Transverse colon (tissue), 4 donors: ENCODE measurements around the gene ATG2A. TPM values are rescaled to one million over a fixed set of nuclear protein-coding genes. Genes with fewer than 3 reads are reported as not detected.

ENCODE experiments used
- DNase-seq: peaks from one replicate; pipeline ENCODE4 v3.0.0-alpha.2; 2019
- H3K27ac ChIP-seq, 4 donors: fragments of 200-600 bp; sonication (generic); 2 replicates each; pipeline ENCODE4 v1.5.1; 2016 to 2018; ENCODE audit warnings: inconsistent platforms in 4 of 4
- H3K27me3 ChIP-seq: fragments of 200-600 bp; sonication (generic); 2 replicates; pipeline ENCODE4 v1.5.1; 2017; ENCODE audit warnings: inconsistent platforms
- H3K36me3 ChIP-seq, 4 donors: fragments of 200-600 bp; sonication (generic); 2 replicates each; pipeline ENCODE4 v1.5.1; 2017 to 2019; ENCODE audit warnings: inconsistent platforms in 4 of 4
- H3K4me1 ChIP-seq, 4 donors: fragments of 200-600 bp; sonication (generic); 2 replicates each; pipeline ENCODE4 v1.5.1; 2017 to 2020; ENCODE audit warnings: inconsistent platforms in 4 of 4
- H3K4me3 ChIP-seq, 4 donors: fragments of 200-600 bp; sonication (generic); 1 replicate in 1 of 4; 2 replicates in 3 of 4; pipeline versions ENCODE4 v1.5.1 to v1.6.1; 2017 to 2019; ENCODE audit warnings: inconsistent platforms in 4 of 4
- H3K9me3 ChIP-seq, 2 donors: fragments of 200-600 bp; sonication (generic); 2 replicates each; pipeline ENCODE4 v1.5.1; 2017 to 2019; ENCODE audit warnings: inconsistent platforms in 2 of 2
- CTCF ChIP-seq, 5 experiments: fragments of 200-600 bp in 3 of 5; fragments of 450-650 bp in 2 of 5; sonication (generic) in 3 of 5; IDR thresholded peaks; 1 replicate in 2 of 5; 2 replicates in 3 of 5; pipeline ENCODE4 v1.5.1; 2016 to 2017; ENCODE audit warnings: antibody characterized with exemption in 5 of 5, inconsistent platforms in 3 of 5, mild to moderate bottlenecking in 2 of 5, moderate library complexity in 1 of 5
- EP300 ChIP-seq: sonication (generic); formaldehyde crosslinking; IDR thresholded peaks from one replicate; pipeline ENCODE4 v1.6.1; 2017; ENCODE audit warnings: antibody characterized with exemption, low read depth
- POLR2A ChIP-seq: fragments of 450-650 bp; IDR thresholded peaks from one replicate; pipeline ENCODE4 v1.6.1; 2016; ENCODE audit warnings: antibody characterized with exemption, mild to moderate bottlenecking, moderate library complexity
- POLR2AphosphoS5 ChIP-seq, 3 donors: sonication (generic); formaldehyde crosslinking; IDR thresholded peaks; one replicate each; pipeline ENCODE4 v1.6.1; 2016; ENCODE audit warnings: antibody characterized with exemption in 3 of 3
- WGBS, 2 donors: methylation state at CpG; one replicate each; pipeline ENCODE4 v1.1.5; 2018; ENCODE audit warnings: low coverage in 1 of 2; 5-methylcytosine and 5-hydroxymethylcytosine counted together
- in situ Hi-C, 4 donors: fragments of 200-750 bp; cut with MboI; loops; one replicate each; pipeline versions ENCODE4 v1.15.0 to v1.15.1; 2017; ENCODE audit warnings: low sequenced_read_pairs in 3 of 4, low pct_ligation_motif_present in 1 of 4, low pct_unique_long_range_greater_than_20kb in 1 of 4
- intact Hi-C: fragments of 100-400 bp; cut with DNase I; formaldehyde crosslinking; loops from one replicate; pipeline ENCODE4 v1.15.1; 2023; ENCODE audit warnings: low total_unique reads
- total RNA-seq, 4 donors: library from RNA; depleted of rRNA; stranded (reverse); fragments of >200 nt; gene quantifications; one replicate each; pipeline ENCODE4 v1.1.0, GENCODE V29; 2016

Gene ATG2A
- total RNA-seq, 4 donors from 2014 or later = 30.1 to 82.3 (median 46.4) TPM

- Histone ChIP-seq H3K4me1 (peaks cover 8 to 29% (median 19%) of the 10 kb centered on the region in 4 donors), H3K27ac (peak overlapping the region in 2 of 4 donors; percentile 96 to 98), H3K4me3 (peak overlapping the region; percentile 56 to 81 (median 74)), H3K27me3 (no peaks in the 10 kb centered on the region), H3K9me3 (no peaks in the 10 kb centered on the region), H3K36me3 (peaks cover 0 to 15% (median 4%) of the 10 kb centered on the region in 4 donors)
- in situ Hi-C loops (no loop called here), intact Hi-C loops (loop anchor here (5.0 kb wide), 1 partner anchor 72 kb away; the partner anchor contains the start of gene BATF2)
- TF ChIP-seq EP300 (no peak), POLR2A (no peak), POLR2AphosphoS5 (IDR thresholded peaks at IDR 0.05) (no peak), CTCF (IDR thresholded peaks at IDR 0.05) (no peak)
- no peak for DNase-seq
- WGBS, 2 donors = 63% methylated on average over 21 of the region's 24 CpGs; no CpG with 5 or more reads in 1 of the 2 donors
Observed at GRCh38 chr11:64925536-64926436, 8.8 kb upstream of the ATG2A start.

- WGBS, 2 donors = 1% methylated on average over 22 of the region's 24 CpGs; no CpG with 5 or more reads in 1 of the 2 donors
- intact Hi-C loops (loop anchor here (5.0 kb wide), 1 partner anchor 72 kb away; the partner anchor contains the start of gene BATF2), in situ Hi-C loops (no loop called here)
- Histone ChIP-seq H3K9me3 (no peaks in the 10 kb centered on the region), H3K27me3 (no peaks in the 10 kb centered on the region), H3K27ac (peak overlapping the region; percentile 92 to 98 (median 94)), H3K36me3 (peaks cover 0 to 10% (median 0%) of the 10 kb centered on the region in 4 donors), H3K4me1 (peaks cover 8 to 29% (median 19%) of the 10 kb centered on the region in 4 donors), H3K4me3 (peak overlapping the region; percentile 56 to 81 (median 74))
- TF ChIP-seq EP300 (no peak), POLR2AphosphoS5 (IDR thresholded peaks at IDR 0.05) (no peak)
- peak; percentile 28 for DNase-seq
Observed at GRCh38 chr11:64924910-64925284, 7.9 kb upstream of the ATG2A start.

GRCh38 chr11:64923944-64924909 lies 7.2 kb upstream of the ATG2A start, which contains the start of gene PPP2R5B:
TSS of gene PPP2R5B (plus strand) at chr11:64924689. CDS start at chr11:64925735, 1,046 bp downstream.
- H3K27me3 ChIP-seq = no peaks in the 10 kb centered on the region
- TF ChIP-seq CTCF (IDR thresholded peaks at IDR 0.05) = peak in 1 of 5 experiments; percentile 36
- no peak for TF ChIP-seq EP300
- TF ChIP-seq POLR2AphosphoS5 (IDR thresholded peaks at IDR 0.05) = peak; percentile 93 to 96 (median 94)
- peak; percentile 90 for TF ChIP-seq POLR2A
- peak within 1 kb of the TSS; percentile 92 to 98 (median 94) for H3K27ac ChIP-seq
- peaks cover 0 to 6% (median 0%) of the 10 kb centered on the region in 4 donors for H3K36me3 ChIP-seq
- peak; percentile 96 for DNase-seq
- H3K4me3 ChIP-seq = peak within 1 kb of the TSS; percentile 56 to 81 (median 74)
- WGBS, 2 donors = 1% methylated on average over 29 of the region's 47 CpGs; no CpG with 5 or more reads in 1 of the 2 donors
- intact Hi-C loops = no loop called here
- peaks cover 8 to 29% (median 19%) of the 10 kb centered on the region in 4 donors for H3K4me1 ChIP-seq
- no peaks in the 10 kb centered on the region for H3K9me3 ChIP-seq
- in situ Hi-C loops = no loop called here

GRCh38 chr11:64923151-64923661 lies 6.2 kb upstream of the ATG2A start:
- 87% methylated on average over 10 of the region's 11 CpGs; no CpG with 5 or more reads in 1 of the 2 donors for WGBS, 2 donors
- no peak for DNase-seq
- intact Hi-C loops (no loop called here), in situ Hi-C loops (no loop called here)
- TF ChIP-seq POLR2AphosphoS5 (IDR thresholded peaks at IDR 0.05) = no peak
- no peak for TF ChIP-seq CTCF (IDR thresholded peaks at IDR 0.05)
- no peak for TF ChIP-seq POLR2A
- no peak for TF ChIP-seq EP300
- no peak overlapping the region for H3K4me3 ChIP-seq
- H3K27ac ChIP-seq = peak overlapping the region; percentile 92 to 98 (median 94)
- no peaks in the 10 kb centered on the region for H3K27me3 ChIP-seq
- no peaks in the 10 kb centered on the region for H3K9me3 ChIP-seq
- peaks cover 10 to 31% (median 25%) of the 10 kb centered on the region in 4 donors for H3K4me1 ChIP-seq
- H3K36me3 ChIP-seq = peaks cover 0 to under 1% (median 0%) of the 10 kb centered on the region in 4 donors
